GM12873 (cell line): ENCODE data around the gene IPCEF1.

Experiments
- CTCF ChIP-seq: IDR thresholded peaks from 2 replicates; pipeline ENCODE4 v1.5.1; 2012; ENCODE audit warnings: low read depth, mild to moderate bottlenecking, moderate library complexity, low read length, control low read depth; ENCODE audit not compliant: insufficient read depth; ENCODE audit errors: missing control alignments

IPCEF1 gene

GRCh38 chr6:154356690-154357089 lies at the start of gene IPCEF1:
Gene IPCEF1, minus strand, starts transcription at chr6:154356803. Its CDS starts 90,856 bp downstream, at chr6:154265947.
- no peak for TF ChIP-seq CTCF

GRCh38 chr6:154406301-154406700 lies 49.7 kb upstream of the IPCEF1 start:
- TF ChIP-seq CTCF = no peak

- TF ChIP-seq CTCF = no peak
Observed at GRCh38 chr6:154404791-154405400, 48.3 kb upstream of the IPCEF1 start.

GRCh38 chr6:154403788-154404187 lies 47.2 kb upstream of the IPCEF1 start:
- no peak for TF ChIP-seq CTCF

GRCh38 chr6:154402081-154402780 lies 45.6 kb upstream of the IPCEF1 start:
- TF ChIP-seq CTCF = no peak

GRCh38 chr6:154399097-154399496 lies 42.5 kb upstream of the IPCEF1 start:
- no peak for TF ChIP-seq CTCF

GRCh38 chr6:154397491-154398195 lies 41.0 kb upstream of the IPCEF1 start:
- TF ChIP-seq CTCF = no peak
